GM19468 (cell line): Measurements from ENCODE around the gene CLCN6.

Source experiments
- ATAC-seq: cut with Tn5 transposase; IDR thresholded peaks from one replicate; pipeline ENCODE4 v1.9.1; 2021; ENCODE audit warnings: mild to moderate bottlenecking, moderate library complexity, moderate number of reproducible peaks; ENCODE audit not compliant: unreplicated experiment; ENCODE audit errors: extremely low read depth

The CLCN6 gene

GRCh38 chr1:11805422-11806306, at the start of gene CLCN6, which contains the start of gene MTHFR:
CLCN6 (plus strand) TSS chr1:11806191; CDS start chr1:11806263, 72 bp downstream.
MTHFR (minus strand) TSS chr1:11805964; CDS start chr1:11803116, 2,848 bp downstream.
- ATAC-seq = peak; percentile 81

- ATAC-seq = no peak
These were observed 48.9 kb upstream of the CLCN6 start for GRCh38 chr1:11757047-11757446.

GRCh38 chr1:11759791-11760190, 46.2 kb upstream of the CLCN6 start:
- ATAC-seq = no peak

- ATAC-seq = no peak
These were observed 44.7 kb upstream of the CLCN6 start for GRCh38 chr1:11761285-11761684.

GRCh38 chr1:11761988-11762406, 44.0 kb upstream of the CLCN6 start, which contains the start of gene C1orf167:
C1orf167 (plus strand) TSS chr1:11762193; CDS start chr1:11764401, 2,208 bp downstream.
- ATAC-seq = no peak

- ATAC-seq = no peak
These were observed 41.9 kb upstream of the CLCN6 start for GRCh38 chr1:11764115-11764514.

- no peak for ATAC-seq
These were observed 41.5 kb upstream of the CLCN6 start for GRCh38 chr1:11764519-11764918.

GRCh38 chr1:11765661-11766428, 40.1 kb upstream of the CLCN6 start:
- ATAC-seq = no peak

- no peak for ATAC-seq
These were observed 39.6 kb upstream of the CLCN6 start for GRCh38 chr1:11766429-11766776.

- ATAC-seq = no peak
These were observed 37.9 kb upstream of the CLCN6 start for GRCh38 chr1:11767922-11768704.

GRCh38 chr1:11768821-11769220, 37.2 kb upstream of the CLCN6 start:
- ATAC-seq = no peak

GRCh38 chr1:11769274-11769673, 36.7 kb upstream of the CLCN6 start:
- ATAC-seq = no peak

- no peak for ATAC-seq
These were observed 36.0 kb upstream of the CLCN6 start for GRCh38 chr1:11770011-11770410.

- no peak for ATAC-seq
These were observed 34.4 kb upstream of the CLCN6 start for GRCh38 chr1:11771481-11772043.

GRCh38 chr1:11772458-11772857, 33.5 kb upstream of the CLCN6 start:
- ATAC-seq = no peak

GRCh38 chr1:11774753-11775152, 31.2 kb upstream of the CLCN6 start:
- ATAC-seq = no peak

- ATAC-seq = no peak
These were observed 28.2 kb upstream of the CLCN6 start for GRCh38 chr1:11777658-11778322.

GRCh38 chr1:11778336-11778735, 27.7 kb upstream of the CLCN6 start:
- no peak for ATAC-seq

- ATAC-seq = no peak
These were observed 27.0 kb upstream of the CLCN6 start for GRCh38 chr1:11778844-11779623.
